Myocyte (in vitro differentiated cells): ENCODE measurements around the gene FAM120B. TPM values are rescaled to one million over a fixed set of nuclear protein-coding genes. Genes with fewer than 3 reads are reported as not detected.

Experiments used
- DNase-seq: peaks from one replicate; pipeline ENCODE4 v3.0.0-alpha.2; 2012; ENCODE audit warnings: low read depth
- total RNA-seq: library from RNA; depleted of rRNA; stranded (reverse); fragments of >200 nt; gene quantifications from 2 replicates; pipeline ENCODE4 v1.2.3, GENCODE V29; 2014

The FAM120B gene
- total RNA-seq, 1 donor from 2014 or later, result 14.9 TPM

DNA sequence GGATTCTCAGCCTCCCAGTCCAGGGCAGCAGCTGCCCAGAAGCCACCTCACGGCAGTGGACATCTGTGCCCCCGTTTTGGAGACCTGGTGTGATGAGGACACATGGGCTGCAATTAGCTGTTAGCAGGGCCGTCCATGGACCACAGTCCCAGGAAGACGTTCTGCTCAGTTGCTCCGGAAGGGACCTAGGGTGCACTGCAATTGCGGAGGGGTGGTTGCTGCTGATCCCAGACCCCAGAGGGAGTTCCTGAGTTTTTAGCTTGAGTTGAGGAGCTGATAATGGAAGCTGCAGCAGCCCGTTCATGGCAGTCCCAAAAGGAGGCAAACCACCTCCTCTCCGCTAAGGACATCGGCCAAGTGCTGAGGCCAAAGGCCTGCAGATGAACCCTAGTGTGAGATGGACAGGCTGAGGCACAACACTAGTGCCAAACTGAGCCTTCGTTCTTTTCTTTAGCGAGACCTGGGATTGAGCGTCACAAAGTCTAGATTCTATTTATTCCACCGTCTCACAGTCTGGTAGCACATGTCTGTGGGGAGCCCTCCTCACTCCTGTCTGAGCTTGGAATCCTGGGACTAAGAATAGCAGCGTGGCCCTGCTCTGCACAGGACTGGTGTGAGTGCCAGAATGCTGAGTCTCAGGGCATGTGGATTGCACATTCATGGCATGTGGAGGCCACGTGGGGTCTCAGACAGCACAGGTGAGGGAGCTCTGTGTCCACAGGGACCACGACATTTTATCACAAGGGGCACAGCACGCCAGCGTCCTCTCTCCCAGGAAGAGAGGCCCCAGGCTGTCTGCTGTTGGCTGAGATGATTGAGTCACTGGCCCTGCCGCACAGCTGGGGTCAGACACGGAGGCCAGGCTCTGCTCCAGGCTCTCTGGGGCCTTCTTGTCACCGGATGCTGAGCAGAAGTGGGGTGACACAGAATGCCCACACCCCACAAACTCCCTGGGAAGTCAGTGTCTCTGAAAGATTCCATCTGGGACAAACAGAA lies 133.1 kb downstream of the FAM120B start:
- DNase-seq, result peak; percentile 89

- DNase-seq, result no peak
Measured at GRCh38 chr6:170440437-170440836, 133.9 kb downstream of the FAM120B start.

GRCh38 chr6:170441316-170441715 lies 134.8 kb downstream of the FAM120B start:
- DNase-seq, result no peak

GRCh38 chr6:170442596-170442995 lies 136.0 kb downstream of the FAM120B start:
- no peak for DNase-seq

- DNase-seq, result no peak
Measured at GRCh38 chr6:170443151-170443662, 136.6 kb downstream of the FAM120B start.

- no peak for DNase-seq
Measured at GRCh38 chr6:170444056-170444591, 137.6 kb downstream of the FAM120B start.

- DNase-seq, result no peak
Measured at GRCh38 chr6:170444811-170445211, 138.3 kb downstream of the FAM120B start.

DNA sequence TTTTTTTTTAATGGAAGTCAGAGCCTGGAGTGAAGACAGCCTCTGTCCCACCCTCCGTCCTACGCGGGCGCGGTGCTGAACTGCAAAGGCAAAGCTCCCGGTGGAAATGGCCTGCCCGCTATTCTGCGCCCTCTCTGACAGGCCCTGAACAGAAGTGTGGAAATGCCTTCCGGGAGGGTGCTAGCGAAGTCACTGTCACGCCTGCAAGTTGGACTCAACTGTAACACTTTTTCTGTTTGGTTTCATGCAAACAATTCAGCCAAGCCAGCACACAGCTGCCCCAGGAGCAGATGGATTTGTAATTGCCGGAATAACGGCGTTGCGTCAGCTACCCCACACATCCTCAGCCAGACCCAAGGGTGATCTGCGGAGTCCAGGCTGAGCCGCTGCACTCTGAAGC lies 138.9 kb downstream of the FAM120B start:
- no peak for DNase-seq

GRCh38 chr6:170445971-170446370 lies 139.4 kb downstream of the FAM120B start:
- DNase-seq, result no peak

DNA sequence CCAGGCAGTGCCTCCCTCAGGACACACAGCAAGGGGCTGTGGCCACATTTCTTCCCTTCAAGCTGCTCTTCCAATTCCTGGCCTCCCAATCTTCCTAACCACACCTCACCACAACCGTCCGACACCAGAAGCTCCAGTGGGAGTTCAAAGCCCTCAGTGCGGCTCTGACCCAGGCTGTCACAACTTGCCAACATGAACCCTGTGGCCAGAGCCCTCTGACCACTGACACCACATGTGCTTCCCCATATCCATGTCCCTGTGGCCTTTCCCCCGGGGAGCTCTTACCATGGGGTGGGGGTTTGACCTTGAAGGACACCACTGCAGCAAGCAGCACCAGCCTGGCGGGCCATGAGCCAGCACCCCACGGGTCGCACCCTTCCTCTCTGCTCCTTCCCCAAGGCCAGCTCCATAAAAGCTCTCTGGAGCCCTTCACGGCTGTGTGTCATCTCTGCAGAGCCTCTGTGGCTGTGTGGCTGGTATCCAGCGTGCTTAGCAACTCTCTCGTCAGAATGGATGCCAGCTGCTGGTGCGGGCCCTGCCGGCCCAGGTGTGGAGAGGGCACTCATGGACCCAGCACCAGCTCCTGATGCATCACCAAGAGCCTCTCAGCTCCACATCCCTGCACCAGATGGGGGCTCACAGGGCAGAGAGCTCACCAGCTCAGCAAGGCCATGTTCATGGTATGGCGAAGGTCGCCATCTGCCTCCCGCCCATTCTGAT lies 140.4 kb downstream of the FAM120B start:
- DNase-seq, result peak; percentile 69

- no peak for DNase-seq
Measured at GRCh38 chr6:170447561-170447930, 141.0 kb downstream of the FAM120B start.

DNA sequence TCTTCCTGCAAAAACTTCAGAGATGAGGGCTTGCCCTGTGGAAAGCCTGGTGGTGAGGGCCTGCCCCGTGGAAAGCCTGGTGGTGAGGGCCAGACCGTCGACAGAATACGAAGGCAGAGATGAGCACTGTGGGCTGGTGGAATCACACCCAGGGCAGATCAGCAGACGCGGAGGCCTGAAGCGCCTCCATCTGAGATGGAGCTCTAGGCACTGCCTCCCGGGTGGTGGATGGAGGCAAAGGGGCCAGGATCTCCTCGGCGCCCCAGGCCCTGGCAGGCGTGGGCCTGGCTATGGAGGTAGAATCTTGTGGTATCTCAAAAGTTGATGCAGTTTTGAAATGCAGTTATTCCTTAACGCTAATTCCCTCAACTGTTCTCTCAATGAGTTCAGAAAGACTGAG lies 141.8 kb downstream of the FAM120B start:
- DNase-seq, result no peak

DNA sequence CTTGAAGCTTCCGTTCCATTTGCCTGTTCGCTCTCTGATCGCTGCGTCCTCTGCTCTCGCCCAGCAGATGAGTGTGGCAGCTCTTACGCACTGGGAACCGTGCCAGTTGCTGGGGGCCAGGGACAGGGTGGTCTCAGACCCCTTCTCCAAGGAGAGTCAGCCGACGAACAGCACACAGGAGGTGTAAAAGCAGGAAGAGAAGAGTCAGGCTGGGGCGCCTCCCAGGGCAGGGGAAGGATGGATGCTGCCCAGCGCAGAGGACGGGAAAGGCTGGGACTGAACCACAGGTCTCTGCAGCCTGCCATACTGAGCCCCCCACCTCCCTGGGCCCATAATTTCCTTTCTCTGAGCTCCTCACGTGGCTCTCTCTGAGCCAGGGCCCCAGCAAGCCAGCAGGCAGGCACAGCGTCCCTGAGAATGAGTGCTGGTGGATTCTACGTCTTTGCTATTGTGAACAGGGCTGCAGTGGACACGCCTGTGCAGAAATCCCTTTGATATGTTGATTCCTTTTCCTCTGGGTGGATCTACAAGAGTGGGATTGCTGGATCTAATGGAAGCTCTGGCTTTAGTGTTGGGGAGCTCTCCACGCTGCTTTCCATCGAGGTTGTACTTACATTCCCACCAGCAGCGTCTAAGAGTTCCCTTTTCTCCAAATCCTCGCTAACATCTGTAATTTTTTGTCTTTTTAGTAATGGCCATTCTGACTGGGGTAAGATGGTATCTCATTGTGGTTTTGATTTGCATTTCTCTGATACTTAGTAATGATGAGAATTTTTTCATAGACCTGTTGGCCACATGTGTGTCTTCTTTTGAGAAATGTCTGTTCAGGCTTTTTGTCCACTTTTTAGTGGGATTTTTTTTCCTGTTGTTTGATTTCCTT lies 142.4 kb downstream of the FAM120B start:
- no peak for DNase-seq

GRCh38 chr6:170449835-170450753 lies 143.5 kb downstream of the FAM120B start:
- DNase-seq, result no peak

DNA sequence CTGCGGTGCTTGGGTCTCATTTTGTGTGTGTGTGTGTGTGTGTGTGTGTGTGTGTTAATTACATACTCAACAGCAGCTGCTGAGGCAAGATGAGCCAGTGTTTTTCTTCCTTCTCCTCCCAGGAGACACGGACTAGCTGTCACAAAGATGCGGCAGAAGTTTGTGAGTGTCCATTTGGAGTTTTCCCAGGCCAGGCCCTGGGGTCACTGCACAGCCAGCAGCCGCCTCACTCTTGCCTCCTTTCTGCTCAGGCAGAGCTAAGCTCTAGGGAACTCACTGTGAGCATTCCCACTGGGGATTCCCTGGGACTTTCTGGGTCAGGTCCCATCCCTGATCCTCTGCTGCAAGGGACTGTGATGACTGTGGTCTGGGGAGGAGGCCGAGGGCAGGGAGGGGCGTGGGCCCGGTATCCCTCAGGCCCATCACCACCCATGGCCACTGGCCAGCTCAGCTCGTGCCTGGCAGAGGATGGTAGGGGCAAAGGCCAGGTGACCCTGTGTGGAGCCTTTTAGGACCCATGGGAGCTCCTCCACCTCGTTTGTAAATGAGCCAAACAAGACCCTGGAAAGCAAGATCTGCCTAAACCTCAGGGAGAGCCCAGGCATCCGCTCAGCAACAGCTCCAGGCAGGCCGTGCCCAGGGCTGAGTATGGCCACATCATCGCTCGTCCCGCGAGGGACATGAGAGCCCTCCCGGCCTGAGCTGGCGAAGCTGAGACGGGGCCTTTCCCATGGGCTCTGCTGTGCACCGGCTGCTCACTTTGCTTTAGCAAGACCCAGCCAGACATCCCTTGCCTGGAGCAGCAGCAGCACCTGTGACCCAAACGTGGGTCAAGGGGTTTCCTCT lies 144.6 kb downstream of the FAM120B start:
- peak; percentile 54 for DNase-seq

GRCh38 chr6:170451762-170452651 lies 145.4 kb downstream of the FAM120B start:
- no peak for DNase-seq

DNA sequence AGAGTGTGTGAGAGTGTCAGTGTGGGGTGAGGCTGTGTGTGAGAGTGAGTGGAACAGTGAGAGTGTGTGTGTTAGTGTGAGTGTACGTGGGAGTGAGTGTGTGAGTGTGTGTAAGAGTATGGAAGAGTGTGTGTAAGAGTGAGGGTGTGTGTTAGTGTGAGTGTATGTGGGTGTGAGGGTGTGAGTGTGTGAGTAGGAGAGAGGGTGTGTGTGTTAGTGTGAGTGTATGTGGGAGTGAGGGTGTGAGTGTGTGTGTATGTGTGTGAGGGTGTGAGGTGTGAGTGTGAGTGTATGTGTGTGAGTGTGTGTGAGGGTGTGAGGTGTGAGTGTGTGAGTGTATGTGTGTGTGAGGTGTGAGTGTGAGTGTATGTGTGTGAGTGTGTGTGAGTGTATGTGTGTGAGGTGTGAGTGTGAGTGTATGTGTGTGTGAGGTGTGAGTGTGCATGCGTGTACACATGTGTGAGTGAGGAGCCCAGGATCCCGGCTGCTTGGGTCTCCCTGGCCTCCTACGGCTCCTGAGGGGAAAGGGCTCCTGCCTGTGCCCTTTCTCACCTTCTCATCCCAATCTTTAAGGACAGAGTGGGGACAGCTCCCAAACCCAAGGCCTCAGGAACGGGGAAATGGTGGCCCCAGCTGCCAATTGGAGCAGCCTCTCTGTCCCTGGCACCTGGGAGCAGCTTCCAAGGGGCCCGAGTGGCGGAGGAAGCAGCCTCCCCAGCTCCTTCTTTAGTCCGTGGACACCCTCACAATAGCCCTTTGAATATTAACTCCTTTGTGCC lies 146.4 kb downstream of the FAM120B start:
- DNase-seq, result no peak
